PFSK-1 (cell line): ENCODE data around the gene ACOT7.

Experiments
- POLR2AphosphoS5 ChIP-seq: IDR thresholded peaks from 2 replicates; pipeline ENCODE4 v1.6.1; 2012; ENCODE audit warnings: low read depth, mild to moderate bottlenecking, control low read depth, low read length, moderate library complexity
- SIN3A ChIP-seq: IDR thresholded peaks from 2 replicates; pipeline ENCODE4 v1.6.1; 2012; ENCODE audit warnings: mild to moderate bottlenecking, low read length, moderate library complexity, borderline replicate concordance; ENCODE audit not compliant: insufficient read depth
- TAF1 ChIP-seq: IDR thresholded peaks from 2 replicates; pipeline ENCODE4 v1.6.1; 2012; ENCODE audit warnings: low read length, control low read depth, borderline replicate concordance; ENCODE audit not compliant: insufficient read depth

DNA sequence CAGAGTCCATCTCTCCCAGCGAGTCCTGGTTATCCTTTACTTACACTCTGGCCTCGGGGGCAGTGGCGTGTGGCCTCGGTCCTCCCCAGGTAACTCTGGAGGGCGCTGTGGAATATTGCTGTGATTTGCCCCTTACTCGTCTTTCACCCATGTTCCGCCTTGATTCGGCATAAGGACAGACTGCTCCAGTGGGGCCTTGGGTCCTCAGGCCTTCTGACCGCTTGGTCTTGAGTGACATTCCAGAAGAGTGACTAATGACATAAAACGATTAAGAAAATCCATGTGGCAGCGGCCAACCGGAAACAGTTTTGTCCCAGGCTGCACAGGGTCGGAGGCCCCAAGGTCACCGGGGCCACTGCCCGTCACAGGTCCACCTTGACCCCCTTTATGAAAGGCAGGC is 168.8 kb downstream of the ACOT7 start:
- no peak for TF ChIP-seq POLR2AphosphoS5
- no peak for TF ChIP-seq TAF1
- TF ChIP-seq SIN3A: no peak
